OCI-LY3 (cell line): Measurements from ENCODE around the gene WDR20.

Source experiments
- H2AFZ ChIP-seq: fragments of 200-600, 300-600 bp; shearing (Covaris generic); 2 replicates; pipeline ENCODE4 v1.6.0; 2014; ENCODE audit warnings: antibody characterized with exemption, low read depth, low read length
- H3K27ac ChIP-seq: fragments of 200-600, 300-600 bp; sonication (generic); 2 replicates; pipeline ENCODE4 v1.5.1; 2014; ENCODE audit warnings: mild to moderate bottlenecking, low read length, moderate library complexity, mixed read lengths
- H3K27me3 ChIP-seq: fragments of 200-600, 300-600 bp; sonication (generic); 2 replicates; pipeline ENCODE4 v1.6.1; 2014; ENCODE audit warnings: low read depth, low read length, mixed read lengths
- H3K36me3 ChIP-seq: fragments of 200-600, 300-600 bp; sonication (generic); replicated peaks from 2 replicates; pipeline ENCODE3; 2014; ENCODE audit warnings: low read depth, low read length, mixed read lengths
- H3K4me1 ChIP-seq: fragments of 300-600, 200-600 bp; sonication (generic); 2 replicates; pipeline ENCODE4 v1.6.1; 2014; ENCODE audit warnings: low read length, mixed read lengths
- H3K4me2 ChIP-seq: fragments of 200-600, 300-600 bp; sonication (generic); 2 replicates; pipeline ENCODE4 v1.6.1; 2014; ENCODE audit warnings: low read length, mixed read lengths
- H3K4me3 ChIP-seq: fragments of 300-600, 200-600 bp; sonication (generic); 2 replicates; pipeline ENCODE4 v1.5.1; 2014; ENCODE audit warnings: antibody characterized with exemption, mild to moderate bottlenecking, low read length, moderate library complexity
- H3K79me2 ChIP-seq: fragments of 300-600, 200-600 bp; shearing (Covaris generic); 2 replicates; pipeline ENCODE4 v1.6.1; 2014; ENCODE audit warnings: mild to moderate bottlenecking, low read length, mixed read lengths
- H3K9ac ChIP-seq: fragments of 300-600, 200-600 bp; shearing (Covaris generic); 2 replicates; pipeline ENCODE4 v1.6.0; 2014; ENCODE audit warnings: mild to moderate bottlenecking, low read length, moderate library complexity
- H3K9me3 ChIP-seq: fragments of 200-600, 300-600 bp; shearing (Covaris generic); 2 replicates; pipeline ENCODE4 v1.6.1; 2014; ENCODE audit warnings: low read length, mixed read lengths; ENCODE audit not compliant: insufficient read depth
- H4K20me1 ChIP-seq: fragments of 200-600, 300-600 bp; sonication (generic); 2 replicates; pipeline ENCODE4 v1.6.1; 2016; ENCODE audit warnings: low read length, mixed read lengths; ENCODE audit not compliant: insufficient read depth
- EZH2phosphoT487 ChIP-seq: fragments of 200-600 bp; shearing (Covaris generic); IDR thresholded peaks from 2 replicates; pipeline ENCODE4 v1.6.1; 2018; ENCODE audit warnings: antibody characterized with exemption, mixed run types, low read depth
- TF ChIP-seq, protein P1 (sequence below): fragments of 200-600, 300-600 bp; sonication (generic); IDR thresholded peaks from 2 replicates; pipeline ENCODE4 v1.5.1; 2014; ENCODE audit warnings: antibody characterized with exemption, low read length, low read depth

WDR20 gene

DNA sequence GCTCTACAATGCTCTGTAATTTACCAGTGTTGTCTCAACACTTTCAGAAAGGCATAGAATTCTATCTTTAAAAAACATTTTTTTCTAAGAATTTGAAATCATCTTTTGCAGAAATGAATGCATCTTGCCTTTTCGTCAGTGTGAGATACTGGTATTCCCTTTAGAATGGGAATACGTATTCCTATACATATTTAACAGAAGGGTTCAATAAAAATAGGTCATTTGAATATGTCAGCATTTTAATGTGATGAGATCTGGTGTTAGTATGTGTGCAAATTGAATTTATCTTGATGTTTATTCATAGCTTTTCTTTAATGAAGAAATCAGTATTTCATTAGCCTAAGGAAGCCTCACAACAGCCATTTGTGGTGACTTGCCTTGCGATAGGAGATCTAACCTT lies 44.2 kb downstream of the WDR20 start:
- peak overlapping the region; percentile 56 for H3K4me2 ChIP-seq
- peaks cover 75% of the 10 kb centered on the region for H3K79me2 ChIP-seq
- no peaks in the 10 kb centered on the region for H3K36me3 ChIP-seq
- no peak overlapping the region for H3K9ac ChIP-seq
- H3K27ac ChIP-seq: no peak overlapping the region
- peaks cover 75% of the 10 kb centered on the region for H4K20me1 ChIP-seq
- H3K9me3 ChIP-seq: no peaks in the 10 kb centered on the region
- peaks cover 30% of the 10 kb centered on the region for H3K4me1 ChIP-seq
- no peak overlapping the region for H3K4me3 ChIP-seq
- no peaks in the 10 kb centered on the region for H3K27me3 ChIP-seq
- H2AFZ ChIP-seq: no peak overlapping the region
- TF ChIP-seq EZH2phosphoT487: no peak
- TF ChIP-seq, protein P1, sequence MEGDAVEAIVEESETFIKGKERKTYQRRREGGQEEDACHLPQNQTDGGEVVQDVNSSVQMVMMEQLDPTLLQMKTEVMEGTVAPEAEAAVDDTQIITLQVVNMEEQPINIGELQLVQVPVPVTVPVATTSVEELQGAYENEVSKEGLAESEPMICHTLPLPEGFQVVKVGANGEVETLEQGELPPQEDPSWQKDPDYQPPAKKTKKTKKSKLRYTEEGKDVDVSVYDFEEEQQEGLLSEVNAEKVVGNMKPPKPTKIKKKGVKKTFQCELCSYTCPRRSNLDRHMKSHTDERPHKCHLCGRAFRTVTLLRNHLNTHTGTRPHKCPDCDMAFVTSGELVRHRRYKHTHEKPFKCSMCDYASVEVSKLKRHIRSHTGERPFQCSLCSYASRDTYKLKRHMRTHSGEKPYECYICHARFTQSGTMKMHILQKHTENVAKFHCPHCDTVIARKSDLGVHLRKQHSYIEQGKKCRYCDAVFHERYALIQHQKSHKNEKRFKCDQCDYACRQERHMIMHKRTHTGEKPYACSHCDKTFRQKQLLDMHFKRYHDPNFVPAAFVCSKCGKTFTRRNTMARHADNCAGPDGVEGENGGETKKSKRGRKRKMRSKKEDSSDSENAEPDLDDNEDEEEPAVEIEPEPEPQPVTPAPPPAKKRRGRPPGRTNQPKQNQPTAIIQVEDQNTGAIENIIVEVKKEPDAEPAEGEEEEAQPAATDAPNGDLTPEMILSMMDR: no peak

DNA sequence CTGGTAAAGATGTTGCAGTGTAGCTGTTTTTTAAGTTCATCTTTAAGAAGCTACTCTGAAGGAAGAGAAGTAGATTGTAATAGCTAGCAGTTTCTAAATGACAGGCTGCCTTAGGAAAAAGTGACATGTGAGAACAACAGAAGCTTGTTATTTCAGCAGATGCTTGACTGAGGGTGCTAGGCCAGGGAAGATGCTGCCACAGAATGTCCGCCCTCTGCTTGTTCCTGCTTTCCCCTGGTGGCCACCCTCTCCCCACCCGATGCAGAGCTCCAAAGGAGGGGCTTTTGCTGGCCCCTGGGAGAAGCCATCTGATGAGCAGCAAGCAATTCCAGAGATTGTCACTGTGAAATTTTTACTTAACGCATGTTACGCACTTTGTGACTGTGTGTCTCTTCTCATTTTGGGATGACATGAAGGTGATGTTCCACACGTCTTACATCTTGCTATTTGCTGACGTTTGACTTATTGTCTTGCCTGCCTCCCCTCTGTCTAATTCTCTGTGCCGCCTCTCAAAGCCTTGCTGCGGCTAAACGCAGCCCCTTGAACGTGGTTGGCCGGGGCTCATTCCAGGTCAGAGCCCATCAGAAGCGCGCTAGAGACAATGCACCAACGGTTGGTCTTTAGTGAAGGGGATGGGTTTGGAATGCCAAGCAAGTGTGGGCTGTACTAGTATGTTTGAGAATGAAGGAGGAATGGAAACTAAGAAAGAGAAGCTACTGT lies 44.8 kb downstream of the WDR20 start:
- no peak overlapping the region for H3K27ac ChIP-seq
- H3K4me2 ChIP-seq: peak overlapping the region; percentile 56
- H3K9ac ChIP-seq: no peak overlapping the region
- H3K4me3 ChIP-seq: no peak overlapping the region
- H2AFZ ChIP-seq: no peak overlapping the region
- H3K4me1 ChIP-seq: peaks cover 30% of the 10 kb centered on the region
- no peaks in the 10 kb centered on the region for H3K9me3 ChIP-seq
- H3K36me3 ChIP-seq: no peaks in the 10 kb centered on the region
- peaks cover 75% of the 10 kb centered on the region for H4K20me1 ChIP-seq
- H3K27me3 ChIP-seq: no peaks in the 10 kb centered on the region
- peaks cover 74% of the 10 kb centered on the region for H3K79me2 ChIP-seq
- TF ChIP-seq, protein P1: no peak
- no peak for TF ChIP-seq EZH2phosphoT487

DNA sequence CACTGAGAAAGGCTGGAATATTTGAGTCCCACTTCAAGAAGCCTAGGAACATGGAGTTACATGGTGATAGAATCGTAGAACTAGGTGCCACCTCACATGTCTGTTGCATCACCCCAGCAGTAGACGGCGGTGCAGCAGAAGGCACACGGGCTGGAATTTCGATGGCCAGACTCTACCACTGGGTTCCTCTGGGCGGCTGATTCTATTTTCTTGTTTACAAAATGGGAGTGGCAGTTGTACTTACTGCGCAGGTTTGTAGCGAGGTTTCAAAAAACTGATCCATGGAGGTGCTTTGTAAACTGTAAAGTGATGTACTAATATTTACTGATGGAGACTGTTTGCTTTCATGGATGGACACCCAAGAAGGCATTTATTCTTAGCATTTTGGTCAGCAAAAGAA lies 45.7 kb downstream of the WDR20 start:
- Histone ChIP-seq H3K79me2 (peaks cover 74% of the 10 kb centered on the region), H3K27ac (no peak overlapping the region), H3K36me3 (no peaks in the 10 kb centered on the region), H2AFZ (no peak overlapping the region), H3K9me3 (no peaks in the 10 kb centered on the region), H3K27me3 (no peaks in the 10 kb centered on the region), H3K4me2 (no peak overlapping the region), H3K4me3 (no peak overlapping the region), H3K4me1 (peaks cover 25% of the 10 kb centered on the region), H3K9ac (no peak overlapping the region), H4K20me1 (peaks cover 72% of the 10 kb centered on the region)
- TF ChIP-seq, protein P1: no peak
- no peak for TF ChIP-seq EZH2phosphoT487

DNA sequence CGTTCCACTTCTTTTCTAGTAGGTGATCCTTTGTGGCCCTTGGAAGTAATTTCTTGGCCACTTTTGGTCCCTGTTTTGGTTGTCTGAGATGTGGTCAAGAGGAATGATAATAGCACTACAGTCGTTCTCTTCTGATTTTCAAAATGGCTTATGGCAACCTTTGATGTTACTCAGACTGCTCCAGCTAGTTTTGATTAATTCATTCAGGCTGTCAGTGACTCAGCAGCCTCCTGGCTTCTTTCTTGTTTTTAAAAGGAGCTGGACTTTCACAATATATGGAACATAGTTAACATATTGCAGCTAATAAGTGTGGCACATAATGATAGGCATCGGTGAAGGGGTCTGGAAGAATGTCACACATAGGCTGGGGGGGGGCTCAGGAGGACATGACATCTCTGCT lies 47.3 kb downstream of the WDR20 start:
- H3K9ac ChIP-seq: no peak overlapping the region
- H3K27me3 ChIP-seq: no peaks in the 10 kb centered on the region
- H4K20me1 ChIP-seq: peaks cover 63% of the 10 kb centered on the region
- no peaks in the 10 kb centered on the region for H3K36me3 ChIP-seq
- H2AFZ ChIP-seq: no peak overlapping the region
- H3K79me2 ChIP-seq: peaks cover 62% of the 10 kb centered on the region
- no peak overlapping the region for H3K4me2 ChIP-seq
- TF ChIP-seq, protein P1: no peak
- no peak for TF ChIP-seq EZH2phosphoT487
- no peak overlapping the region for H3K27ac ChIP-seq
- no peaks in the 10 kb centered on the region for H3K9me3 ChIP-seq
- H3K4me3 ChIP-seq: no peak overlapping the region
- H3K4me1 ChIP-seq: peaks cover 19% of the 10 kb centered on the region
